GM12864 (cell line): ENCODE measurements around the gene PDE4B.
A peak's percentile ranks its signal among the peaks of the same experiment; 100 is the strongest.

ENCODE experiments used
- DNase-seq: peaks from one replicate; pipeline ENCODE4 v3.0.0-alpha.2; 2011; ENCODE audit warnings: low read depth
- H3K4me3 ChIP-seq: 2 replicates; pipeline ENCODE4 v1.5.1; 2011; ENCODE audit warnings: mild to moderate bottlenecking, low read depth, low read length, control low read depth
- CTCF ChIP-seq: IDR thresholded peaks from 2 replicates; pipeline ENCODE4 v1.5.1; 2011; ENCODE audit warnings: low read depth, mild to moderate bottlenecking, moderate library complexity, low read length, control low read depth, inconsistent platforms; ENCODE audit errors: missing control alignments

The PDE4B gene

GRCh38 chr1:66253330-66253921 is 460.7 kb downstream of the PDE4B start:
- TF ChIP-seq CTCF = peak; percentile 74
- H3K4me3 ChIP-seq = no peak overlapping the region
- DNase-seq = no peak

- no peak for TF ChIP-seq CTCF
- no peak overlapping the region for H3K4me3 ChIP-seq
- no peak for DNase-seq
These were observed 462.1 kb downstream of the PDE4B start for GRCh38 chr1:66254785-66255184.

- H3K4me3 ChIP-seq = no peak overlapping the region
- no peak for DNase-seq
These were observed 464.2 kb downstream of the PDE4B start for GRCh38 chr1:66256629-66257572.

GRCh38 chr1:66258404-66259105 is 465.9 kb downstream of the PDE4B start:
- no peak for DNase-seq
- TF ChIP-seq CTCF = no peak
- H3K4me3 ChIP-seq = no peak overlapping the region

More at GRCh38 chr1:66256629-66257572, 464.2 kb downstream of the PDE4B start:
- no peak for TF ChIP-seq CTCF

- DNase-seq = no peak
- no peak overlapping the region for H3K4me3 ChIP-seq
- no peak for TF ChIP-seq CTCF
These were observed 468.7 kb downstream of the PDE4B start for GRCh38 chr1:66261364-66261763.

- no peak for DNase-seq
- TF ChIP-seq CTCF = no peak
- H3K4me3 ChIP-seq = no peak overlapping the region
These were observed 469.7 kb downstream of the PDE4B start for GRCh38 chr1:66262208-66262963.
